H54 (cell line): Measurements from ENCODE around the gene IL17RD.

Source experiments
- DNase-seq: peaks from one replicate; pipeline ENCODE4 v3.0.0; 2011; ENCODE audit warnings: low spot score, mixed read lengths; ENCODE audit not compliant: insufficient read length
- FAIRE-seq: peaks from 3 replicates; lab custom pipeline; 2011; peaks lifted over from hg19 to GRCh38; lab: Jason Lieb, UNC
- POLR2A ChIP-seq: IDR thresholded peaks from 2 replicates; pipeline ENCODE4 v1.6.1; 2011; ENCODE audit warnings: low read depth, mild to moderate bottlenecking, low read length

IL17RD gene

GRCh38 chr3:57164657-57165573 lies at the start of gene IL17RD:
Gene IL17RD (minus strand): TSS chr3:57165353. CDS start chr3:57165286, 67 bp downstream.
- FAIRE-seq (no peak), DNase-seq (peak; percentile 84)
- TF ChIP-seq POLR2A: no peak

- TF ChIP-seq POLR2A: no peak
- FAIRE-seq (no peak), DNase-seq (no peak)
Measured at GRCh38 chr3:57206423-57206822, 41.3 kb upstream of the IL17RD start.

GRCh38 chr3:57199895-57200297 lies 34.7 kb upstream of the IL17RD start, which contains the start of gene HESX1:
Gene HESX1 (minus strand): TSS chr3:57199978. CDS start chr3:57199918, 60 bp downstream.
- no peak for FAIRE-seq
- TF ChIP-seq POLR2A: no peak
- DNase-seq: no peak

- FAIRE-seq: no peak
Measured at GRCh38 chr3:57194641-57195040, 29.5 kb upstream of the IL17RD start.

GRCh38 chr3:57192028-57192427 lies 26.9 kb upstream of the IL17RD start:
- DNase-seq (no peak), FAIRE-seq (no peak)
- TF ChIP-seq POLR2A: no peak

More at GRCh38 chr3:57194641-57195040, 29.5 kb upstream of the IL17RD start:
- no peak for DNase-seq
- TF ChIP-seq POLR2A: no peak

- FAIRE-seq: no peak
- TF ChIP-seq POLR2A: no peak
- DNase-seq: no peak
Measured at GRCh38 chr3:57184526-57184925, 19.4 kb upstream of the IL17RD start.

GRCh38 chr3:57179580-57180410 lies 14.6 kb upstream of the IL17RD start:
- no peak for DNase-seq
- peak; percentile 48 for FAIRE-seq
- TF ChIP-seq POLR2A: no peak

GRCh38 chr3:57176045-57176444 lies 10.9 kb upstream of the IL17RD start:
- FAIRE-seq (no peak), DNase-seq (no peak)
- TF ChIP-seq POLR2A: no peak

GRCh38 chr3:57173687-57174086 lies 8.5 kb upstream of the IL17RD start:
- FAIRE-seq: no peak
- TF ChIP-seq POLR2A: no peak
- no peak for DNase-seq

- no peak for TF ChIP-seq POLR2A
- DNase-seq (no peak), FAIRE-seq (no peak)
Measured at GRCh38 chr3:57170946-57171345, 5.8 kb upstream of the IL17RD start.

- FAIRE-seq (no peak), DNase-seq (peak; percentile 73)
Measured at GRCh38 chr3:57169872-57170623, 4.9 kb upstream of the IL17RD start.

GRCh38 chr3:57169108-57169507 lies 4.0 kb upstream of the IL17RD start:
- no peak for TF ChIP-seq POLR2A
- no peak for FAIRE-seq
- DNase-seq: no peak

More at GRCh38 chr3:57169872-57170623, 4.9 kb upstream of the IL17RD start:
- TF ChIP-seq POLR2A: no peak

GRCh38 chr3:57168151-57168550 lies 3.0 kb upstream of the IL17RD start:
- DNase-seq (no peak), FAIRE-seq (no peak)
- TF ChIP-seq POLR2A: no peak
